ENCODE data around the gene UNC5B.

UNC5B gene

DNA sequence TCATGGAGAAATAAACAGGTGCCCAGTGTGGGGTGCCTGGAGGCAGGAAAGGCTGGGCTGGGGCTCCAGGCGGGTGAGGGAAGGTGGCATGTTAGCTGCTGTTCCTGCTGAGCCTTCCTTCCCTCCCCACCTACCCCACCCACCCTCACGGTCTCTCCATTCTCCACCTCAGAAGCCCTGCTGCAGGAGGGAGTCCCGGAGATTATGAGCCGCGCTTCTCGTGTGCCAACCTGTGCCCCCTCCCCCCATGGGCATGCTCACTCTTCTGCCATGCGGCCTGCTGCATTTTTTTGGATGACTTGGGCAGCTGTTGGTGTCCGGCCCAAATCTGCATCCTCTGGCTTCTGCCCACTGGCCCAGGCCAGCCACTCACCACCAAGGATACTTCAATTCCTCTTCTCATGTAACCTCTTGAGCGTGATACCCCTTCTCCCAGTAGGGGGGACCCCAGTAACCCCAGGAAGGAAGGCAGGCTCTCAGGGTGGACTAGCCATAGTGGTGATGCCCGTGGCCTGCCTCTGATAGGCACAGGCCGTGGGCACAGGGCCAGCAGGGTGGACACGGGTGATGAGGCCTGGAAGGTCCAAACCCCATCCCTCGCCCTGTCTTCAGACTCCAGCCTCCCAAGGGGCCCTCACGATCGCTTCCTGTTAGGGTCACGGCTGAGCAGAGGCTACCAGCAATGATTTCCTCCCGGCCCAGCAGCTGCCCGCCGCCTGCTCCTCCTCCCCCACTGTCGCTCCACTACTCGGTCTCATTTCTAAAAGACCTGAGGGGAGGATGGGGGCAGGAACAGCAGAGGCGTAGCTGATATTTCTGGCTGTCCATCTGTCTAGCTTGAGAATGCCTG lies 27.8 kb downstream of the UNC5B start:
- DNase-seq: no peak

DNA sequence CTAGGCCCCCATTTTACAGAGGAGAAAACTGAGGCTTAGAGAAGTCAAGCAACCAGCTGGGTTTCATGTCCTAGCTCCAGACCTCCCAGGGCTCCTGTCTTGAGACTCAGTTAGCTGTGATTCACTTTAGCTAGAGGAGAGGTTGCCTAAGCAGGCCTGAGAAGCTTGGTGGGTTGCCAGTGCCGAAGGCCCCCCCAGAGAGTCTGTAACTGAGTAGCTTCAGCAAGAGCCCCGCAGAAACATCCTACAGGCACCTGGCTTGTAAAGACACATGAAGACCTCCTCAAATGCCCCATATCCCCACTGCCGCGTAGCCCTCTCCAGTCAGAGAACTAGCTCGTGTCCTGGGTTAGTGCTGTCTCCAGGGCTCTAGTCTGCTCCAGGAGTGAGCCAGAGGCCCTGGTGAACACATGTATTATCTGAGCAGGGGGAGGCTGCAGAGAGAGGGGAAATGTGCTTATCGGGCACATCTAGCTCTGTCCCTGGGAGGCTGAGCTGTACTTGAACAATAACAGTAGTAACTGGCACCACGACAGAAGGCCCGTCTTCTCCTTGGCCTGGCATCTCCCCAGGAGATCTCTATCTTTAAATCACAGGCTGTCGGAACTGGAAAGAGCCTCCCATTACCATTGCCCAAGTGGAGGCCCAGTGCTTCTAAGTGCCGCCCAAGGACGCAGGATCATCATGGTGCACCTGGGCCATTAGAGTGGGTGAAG lies 28.9 kb downstream of the UNC5B start:
- DNase-seq: no peak

DNA sequence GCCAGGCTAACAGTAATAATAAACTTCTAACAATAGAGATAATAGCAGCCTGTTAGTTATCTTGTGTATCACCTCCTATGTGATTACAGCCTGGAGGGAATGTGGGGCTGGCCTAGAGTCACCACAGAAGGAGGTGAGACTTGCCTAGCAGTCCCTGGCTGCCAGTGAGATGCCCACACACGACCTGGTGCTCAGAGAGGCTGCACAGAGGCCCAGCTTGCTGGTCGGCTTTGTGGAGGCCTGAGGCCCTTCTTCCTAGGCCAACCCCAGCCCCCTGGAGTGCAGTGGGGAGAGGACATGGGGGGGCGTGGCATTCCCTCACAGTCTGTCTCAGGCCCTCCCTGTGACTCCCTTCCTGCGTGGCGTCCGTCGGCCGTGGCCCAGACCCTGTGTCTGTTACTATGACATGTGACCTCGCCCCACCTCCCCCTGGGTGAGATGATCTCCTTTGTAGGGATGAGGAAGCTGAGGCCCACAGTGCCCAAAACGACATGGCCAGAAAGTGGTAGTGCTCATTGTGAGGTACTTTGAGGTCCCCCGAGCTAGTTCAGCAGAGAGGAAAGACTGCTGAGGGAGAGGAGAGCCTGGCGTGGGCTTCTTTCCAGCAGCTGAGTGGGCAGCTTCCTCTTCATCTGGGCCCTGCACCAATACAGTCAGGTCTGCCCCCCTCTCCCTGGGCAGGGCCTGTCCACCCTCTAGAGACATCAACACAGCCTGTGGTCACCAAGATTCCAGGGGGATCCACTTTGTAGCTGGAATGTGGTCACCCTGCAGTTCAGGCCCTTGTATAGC lies 29.7 kb downstream of the UNC5B start:
- no peak for DNase-seq

DNA sequence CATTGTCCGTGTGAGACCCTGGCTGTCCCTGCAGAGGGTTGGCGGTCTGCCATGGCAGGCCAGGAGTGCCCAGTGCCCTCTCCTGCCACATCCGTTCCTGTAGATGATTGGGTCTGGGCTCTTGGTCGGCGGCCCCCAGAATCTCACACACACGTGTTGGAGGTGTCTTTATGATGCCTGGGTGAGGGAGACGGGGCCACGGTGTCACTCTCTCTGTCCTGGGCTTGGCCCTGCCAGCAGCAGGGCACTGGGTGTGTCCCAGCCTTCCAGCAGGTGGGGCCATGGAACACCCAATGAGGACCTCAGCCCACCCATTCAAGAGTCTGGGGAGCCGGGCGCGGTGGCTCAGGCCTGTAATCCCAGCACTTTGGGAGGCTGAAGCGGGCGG lies 30.2 kb downstream of the UNC5B start:
- DNase-seq: no peak

DNA sequence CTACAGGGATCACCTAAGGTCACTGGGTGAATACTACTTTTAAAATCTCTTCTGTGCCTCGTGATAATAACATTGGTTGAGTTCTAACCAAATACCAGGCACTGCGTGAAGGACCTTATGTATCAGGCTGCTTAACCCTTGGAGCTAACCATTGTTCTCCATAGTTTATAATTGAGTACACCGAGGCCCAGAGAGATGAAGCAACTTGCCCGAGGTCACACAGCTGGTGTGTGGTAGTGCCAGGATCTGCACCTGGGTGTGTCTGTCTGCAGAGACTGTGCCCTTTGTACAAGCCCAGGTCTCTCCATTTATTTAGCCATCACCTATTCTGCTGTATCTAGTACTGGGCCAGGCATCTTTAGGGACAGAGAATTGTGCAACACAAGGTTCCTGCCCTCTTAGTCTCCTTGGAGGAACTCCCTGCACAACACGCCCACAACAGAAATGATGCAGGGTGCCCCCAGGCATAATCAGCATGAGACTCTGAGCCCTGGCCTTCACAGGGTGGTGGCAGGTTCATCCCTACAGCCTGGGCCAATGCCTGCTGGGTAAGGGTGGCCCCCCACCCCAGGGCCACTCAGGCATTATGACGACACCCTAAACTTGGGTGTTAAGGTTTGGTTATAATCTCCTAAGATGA lies 31.5 kb downstream of the UNC5B start:
- DNase-seq: no peak

DNA sequence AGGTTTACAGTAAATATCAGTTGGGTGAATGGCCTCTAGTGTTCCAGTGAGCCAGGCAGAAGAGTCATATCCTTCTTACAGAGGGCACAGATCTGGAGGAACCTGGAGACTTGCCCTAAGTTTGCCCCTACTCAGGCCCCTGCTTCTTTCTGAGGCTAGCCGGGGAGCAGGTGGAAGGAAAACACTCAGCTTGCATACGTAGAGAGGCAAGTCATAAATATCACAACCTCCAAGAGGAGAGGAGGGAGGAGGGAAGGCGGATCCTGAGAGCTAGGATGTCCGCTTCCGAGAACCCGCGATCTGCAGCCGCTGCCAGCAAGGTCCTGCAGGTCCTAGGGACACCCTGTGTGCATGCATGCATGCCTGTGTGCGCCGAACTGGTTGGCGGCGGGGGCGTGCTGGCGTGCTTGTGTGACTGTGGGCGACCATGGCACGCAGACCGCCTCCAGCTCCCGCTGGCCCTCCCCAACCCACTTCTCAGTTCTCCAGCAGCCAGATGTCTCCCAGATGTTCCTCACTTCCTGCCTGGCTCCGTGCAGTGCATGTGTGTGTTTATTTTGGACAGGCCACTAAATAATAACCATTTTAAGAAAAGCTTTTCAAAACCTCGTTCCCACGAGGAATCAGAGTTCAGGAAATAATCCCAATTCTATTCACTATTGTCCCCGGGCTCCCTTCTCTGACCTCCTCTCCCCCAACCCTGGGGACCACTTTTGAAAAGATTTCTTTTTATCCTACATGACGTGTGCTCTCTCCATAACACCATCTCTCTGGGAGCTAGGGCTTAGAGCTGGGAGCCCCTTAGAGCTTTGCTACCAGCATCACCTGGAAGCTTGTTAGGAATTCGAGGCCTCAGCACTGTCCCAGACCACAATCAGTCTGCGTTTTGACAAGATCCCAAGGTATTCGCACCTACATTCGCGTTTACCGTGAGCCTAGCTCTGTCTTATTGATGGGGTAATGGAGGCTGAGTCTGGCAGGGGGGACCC lies 32.4 kb downstream of the UNC5B start:
- DNase-seq: peak; percentile 90

DNA sequence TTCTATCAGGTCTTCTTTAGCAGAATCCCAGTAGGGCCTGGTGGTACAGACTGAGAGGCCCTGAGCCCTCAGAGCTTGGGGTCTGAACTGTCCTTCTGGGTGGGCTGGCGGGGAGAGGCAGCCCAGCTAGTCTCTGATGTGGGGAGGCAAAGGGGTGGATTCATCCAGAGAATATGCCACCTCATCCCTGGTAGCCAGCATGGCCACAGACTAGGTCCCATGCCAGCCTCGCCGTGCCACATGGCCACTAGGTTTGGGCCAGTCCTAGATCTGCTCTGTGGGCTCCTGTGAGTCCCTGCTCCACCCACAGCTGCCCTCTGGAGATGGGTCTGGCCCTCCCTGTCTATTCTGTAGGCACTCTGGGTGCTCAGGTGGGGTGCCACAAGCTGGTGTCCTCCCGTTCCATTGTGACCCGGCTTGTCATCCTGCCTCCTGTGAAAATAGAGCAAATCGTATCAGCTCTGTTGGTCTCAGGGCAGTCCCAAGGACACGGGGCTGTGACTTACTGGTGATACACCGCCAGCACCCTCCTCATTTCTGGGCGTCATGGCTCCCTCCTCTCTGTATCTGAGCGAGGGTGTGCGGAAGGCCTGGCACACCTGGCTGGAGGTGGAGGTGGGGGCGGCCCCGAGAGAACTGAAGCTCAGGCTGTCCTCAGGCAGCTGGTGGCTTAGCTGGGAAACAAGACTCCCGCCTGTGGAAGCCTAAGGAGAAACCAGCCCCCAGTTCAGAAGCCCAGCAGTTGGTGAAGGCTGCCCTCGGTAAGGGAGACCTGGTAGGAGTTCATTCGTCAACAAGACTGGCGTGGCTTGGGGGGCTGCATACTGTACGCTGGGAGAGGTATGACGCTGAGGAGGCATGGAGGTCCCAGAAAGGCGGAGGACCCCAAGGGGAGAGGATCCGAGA lies 33.3 kb downstream of the UNC5B start:
- no peak for DNase-seq

DNA sequence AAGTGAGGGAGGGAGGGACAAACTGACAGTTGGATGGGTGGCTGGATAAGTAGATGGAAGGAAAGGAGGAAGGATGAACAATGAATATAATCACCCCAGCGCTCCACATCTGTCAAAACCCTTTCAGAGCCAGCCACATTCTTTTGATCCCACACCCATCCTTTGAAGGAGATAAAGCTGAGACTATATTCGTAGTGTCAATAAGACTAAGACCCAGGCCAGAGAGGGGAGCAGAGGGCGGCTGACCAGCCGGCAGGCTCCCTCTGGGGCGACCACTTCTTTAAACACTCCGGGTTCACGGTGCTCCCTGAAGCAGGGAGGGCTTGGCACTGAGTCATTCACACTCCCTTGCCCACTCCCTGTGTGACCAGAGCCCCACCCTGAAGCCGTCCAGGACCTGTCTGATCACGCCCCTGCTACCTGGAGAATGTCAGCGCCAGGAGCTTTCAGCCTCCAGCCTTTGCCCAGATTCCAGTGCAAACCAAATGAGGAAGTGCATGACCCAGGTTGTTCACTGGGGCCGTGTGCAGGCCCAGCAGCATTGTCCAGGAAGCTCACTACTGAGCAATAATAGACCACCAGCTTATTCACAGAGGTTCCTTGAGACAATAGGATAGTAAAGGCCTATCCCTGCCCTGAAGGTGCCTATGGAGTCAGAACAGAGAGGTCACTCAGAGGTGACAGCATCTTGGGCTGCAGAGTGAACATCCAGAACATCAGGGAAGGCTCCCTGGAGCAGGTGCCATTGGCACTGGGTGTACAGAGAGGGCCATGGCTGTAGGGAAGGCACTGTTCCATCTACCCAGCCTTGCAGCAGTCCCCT lies 34.4 kb downstream of the UNC5B start:
- DNase-seq: no peak

DNA sequence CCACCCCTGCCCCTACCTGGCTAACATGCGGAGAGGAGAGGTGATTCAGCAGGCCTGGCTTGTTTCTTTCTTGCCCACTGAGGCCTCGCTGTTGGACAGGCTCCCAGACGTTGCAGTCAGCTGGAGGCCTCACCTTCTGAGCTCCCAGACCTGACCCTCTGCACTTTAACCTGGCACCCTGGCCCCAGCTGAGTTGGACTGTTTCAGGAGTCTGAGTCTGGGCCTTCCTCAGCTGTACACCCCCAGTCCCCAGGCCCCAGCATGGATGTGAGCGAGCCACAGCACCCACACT lies 35.0 kb downstream of the UNC5B start:
- DNase-seq: no peak

DNA sequence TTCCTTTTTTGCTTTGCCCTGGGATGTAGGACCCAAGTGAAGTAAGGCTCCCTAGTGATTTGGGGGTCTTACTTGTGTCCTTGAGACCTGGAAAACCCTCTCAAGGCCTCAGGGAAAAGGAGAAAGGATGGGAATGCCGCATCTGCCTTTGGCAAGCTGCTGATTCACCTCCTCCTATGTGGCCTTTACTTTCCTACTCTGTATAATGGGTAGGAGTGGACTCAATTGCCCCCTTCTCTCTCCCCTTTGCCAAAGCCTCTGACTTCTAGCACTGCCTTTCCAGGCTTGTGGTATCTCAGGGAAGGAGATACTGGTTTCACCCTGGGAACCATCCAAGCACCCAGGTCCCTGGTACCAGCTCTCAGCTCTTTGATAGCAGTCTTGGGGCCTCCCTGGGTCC lies 35.4 kb downstream of the UNC5B start:
- DNase-seq: no peak

DNA sequence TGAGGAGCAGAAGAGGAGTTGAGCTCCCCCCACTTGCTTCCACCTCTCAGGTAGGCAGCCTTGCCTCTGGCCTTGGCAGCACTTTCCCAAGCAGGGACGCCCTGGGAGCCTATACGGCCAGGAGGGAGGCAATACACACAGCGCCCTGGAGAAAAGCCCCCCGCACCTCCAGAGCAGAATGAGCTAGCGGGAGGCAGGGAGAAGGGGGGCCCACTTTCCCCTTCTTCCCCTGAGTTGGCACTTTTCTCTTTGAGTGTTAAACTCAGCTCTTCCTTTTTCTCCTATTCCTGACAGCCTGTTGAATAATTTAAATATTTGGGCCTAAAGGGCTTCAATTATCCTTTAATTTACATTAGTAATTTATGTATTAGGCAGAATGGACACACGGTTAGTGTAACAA lies 35.8 kb downstream of the UNC5B start:
- DNase-seq: no peak

DNA sequence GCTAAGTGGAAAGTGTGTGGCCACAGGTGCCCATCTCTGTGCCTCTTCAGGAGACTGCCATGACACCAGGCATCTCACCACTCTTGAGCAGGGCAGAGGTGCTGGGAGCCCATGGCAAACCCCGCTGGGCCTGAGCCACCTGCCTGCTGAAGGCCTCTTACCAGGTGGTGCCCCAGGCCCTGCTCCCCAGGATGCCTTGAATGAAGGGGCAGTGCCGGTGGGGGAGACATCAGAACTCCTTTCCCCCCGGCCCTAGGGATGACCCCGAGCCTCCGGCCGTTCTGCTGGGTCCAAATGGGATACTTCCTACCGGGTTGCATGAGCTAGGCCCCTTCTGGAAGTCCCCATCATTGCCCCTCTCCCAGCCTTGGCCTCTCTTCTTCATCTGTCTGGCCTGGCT lies 37.6 kb downstream of the UNC5B start:
- no peak for DNase-seq

DNA sequence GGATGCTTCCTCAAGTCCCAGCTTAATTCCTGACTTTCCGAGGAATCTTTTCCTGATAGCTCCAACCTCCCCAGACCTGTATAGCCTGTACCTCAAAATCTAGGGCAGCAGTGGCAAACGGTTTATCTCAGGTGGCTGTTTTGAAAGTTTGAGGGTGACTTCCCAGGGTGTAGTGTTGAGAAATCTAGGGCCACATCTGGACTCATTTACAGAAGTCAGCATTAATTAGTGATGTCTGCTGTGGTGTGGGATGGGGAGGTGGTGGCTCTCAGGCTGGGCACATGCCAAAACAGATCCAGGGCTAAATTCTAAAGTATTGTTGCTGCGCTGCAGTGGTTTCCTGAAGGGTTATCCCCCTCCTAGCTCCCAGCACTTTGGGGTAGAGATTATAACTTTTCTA lies 38.0 kb downstream of the UNC5B start:
- DNase-seq: no peak

DNA sequence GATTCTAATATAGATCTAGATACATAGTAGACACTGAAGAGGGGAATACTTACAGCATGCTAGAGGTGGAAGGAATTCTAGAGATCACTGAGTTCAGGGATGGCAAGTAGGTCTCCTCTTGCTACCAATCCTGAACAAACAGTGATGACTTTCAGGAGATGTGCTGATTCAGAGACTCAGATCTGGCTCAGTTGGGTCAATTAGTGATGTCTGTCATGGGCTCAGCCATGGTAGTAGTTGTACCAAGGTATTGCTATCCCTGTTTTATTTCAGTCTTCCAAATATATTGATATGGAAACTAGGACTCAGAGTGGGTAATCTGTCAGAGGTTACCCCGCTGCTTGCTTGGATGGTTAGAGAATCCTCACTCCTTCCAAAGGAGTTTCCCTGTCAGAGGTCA lies 38.5 kb downstream of the UNC5B start:
- DNase-seq: no peak

DNA sequence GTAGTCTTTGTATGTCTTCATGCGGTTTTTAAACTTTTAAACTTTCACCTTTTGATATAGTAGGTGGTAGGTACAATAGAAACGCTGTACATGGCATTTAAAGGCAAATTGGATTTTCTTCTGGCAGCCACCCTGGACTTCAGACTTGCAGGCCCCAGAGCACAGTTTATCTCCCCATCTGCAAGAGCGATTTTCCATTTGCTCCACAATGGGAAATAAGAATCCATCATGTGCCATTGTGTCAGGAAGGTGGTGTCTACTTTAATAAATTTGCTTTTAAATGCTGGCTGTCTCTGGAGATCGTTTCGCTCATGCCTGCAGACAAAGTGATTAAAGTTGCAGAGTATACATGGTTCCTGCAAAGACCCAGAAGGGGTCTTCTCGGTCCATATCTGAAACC lies 38.9 kb downstream of the UNC5B start:
- DNase-seq: no peak

DNA sequence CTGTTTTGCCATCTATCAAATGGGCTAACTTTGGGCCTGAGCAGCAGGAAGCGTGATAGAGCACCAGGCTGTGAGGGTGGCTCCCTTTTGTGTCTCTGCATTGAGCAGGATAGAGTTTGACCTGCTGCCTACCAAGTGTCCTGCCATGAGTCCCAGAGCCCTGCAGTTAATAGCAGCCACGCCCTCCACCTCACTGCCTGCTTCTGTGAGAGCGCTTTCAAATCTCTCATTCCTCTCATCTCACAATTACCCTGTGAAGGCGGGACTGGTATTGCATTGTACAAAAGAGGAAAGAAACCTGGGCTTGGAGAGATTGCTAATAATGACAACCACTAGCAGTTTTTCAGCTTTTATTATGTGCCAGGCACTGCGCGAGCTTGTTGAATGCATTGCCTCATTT lies 39.9 kb downstream of the UNC5B start:
- no peak for DNase-seq

DNA sequence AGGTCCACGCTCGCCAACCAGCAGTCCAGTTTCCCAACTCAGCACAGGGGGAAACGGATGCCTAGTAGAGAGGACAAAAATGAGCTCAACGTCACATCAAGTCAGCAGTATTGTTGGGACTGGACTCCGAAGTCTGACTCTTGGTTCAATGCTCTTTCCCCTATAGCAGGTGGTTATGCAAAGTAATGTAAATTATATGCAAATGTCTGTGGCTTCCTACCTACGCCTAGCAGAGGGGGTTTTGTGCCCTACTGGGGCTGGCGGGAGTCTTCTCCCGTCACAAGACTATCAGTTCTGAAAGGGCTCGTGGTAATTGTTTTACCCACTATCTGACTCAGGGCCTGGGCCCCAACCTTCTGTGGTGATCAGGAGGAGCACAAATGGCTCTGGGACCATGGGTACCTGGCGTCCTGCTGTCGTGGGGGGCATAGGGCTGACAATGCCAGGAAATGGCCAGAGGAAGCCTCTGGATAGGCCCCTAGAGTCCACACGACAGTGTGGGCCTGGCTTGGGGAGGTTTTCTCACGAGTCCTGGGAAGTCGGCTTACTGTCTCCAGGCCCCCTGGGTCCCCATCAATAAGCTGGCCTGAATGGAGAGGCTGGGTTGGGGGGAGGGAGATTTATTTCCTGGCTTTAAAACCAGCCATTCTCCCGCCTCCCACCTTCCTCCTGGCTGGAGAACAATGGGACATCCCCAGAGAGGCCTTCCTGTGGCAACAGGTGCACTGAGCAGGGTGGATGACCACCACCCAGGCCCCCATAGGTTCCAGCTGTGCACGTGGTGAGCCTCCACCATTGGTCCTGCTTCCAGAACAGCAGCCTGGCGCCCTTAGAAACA lies 41.8 kb downstream of the UNC5B start:
- DNase-seq: no peak

DNA sequence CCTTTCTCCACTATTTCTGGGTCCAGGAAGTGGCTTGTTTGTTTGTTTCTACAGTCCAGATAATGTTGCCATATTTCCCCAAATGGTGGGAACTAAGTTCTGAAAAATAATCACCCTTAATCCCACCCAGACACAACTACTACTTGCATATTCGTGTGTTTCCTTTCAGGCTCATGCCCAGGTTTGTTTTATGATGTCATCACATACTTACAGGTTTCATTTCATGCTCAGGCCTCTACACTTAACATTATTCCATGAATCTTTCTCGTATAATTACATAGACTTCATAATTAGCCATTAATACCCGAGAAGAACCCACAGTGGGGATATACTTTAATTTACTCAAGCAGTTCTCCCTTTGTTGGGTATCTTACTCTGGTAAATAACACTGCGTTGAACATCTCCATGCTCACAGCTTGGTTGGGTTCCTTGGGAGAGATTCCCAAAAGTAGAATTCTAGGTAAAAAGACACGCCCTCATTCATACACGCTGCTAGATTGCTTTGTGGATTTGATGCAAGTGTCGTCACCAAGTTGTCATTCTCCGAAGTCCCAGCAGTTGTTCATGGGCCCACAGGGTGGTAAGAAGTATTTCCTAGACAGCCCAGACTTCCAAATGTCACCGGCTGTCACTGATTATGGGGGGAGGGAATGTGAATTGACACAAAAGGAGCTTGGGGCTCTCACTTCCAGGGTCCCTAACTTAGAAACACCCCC lies 42.6 kb downstream of the UNC5B start:
- no peak for DNase-seq

DNA sequence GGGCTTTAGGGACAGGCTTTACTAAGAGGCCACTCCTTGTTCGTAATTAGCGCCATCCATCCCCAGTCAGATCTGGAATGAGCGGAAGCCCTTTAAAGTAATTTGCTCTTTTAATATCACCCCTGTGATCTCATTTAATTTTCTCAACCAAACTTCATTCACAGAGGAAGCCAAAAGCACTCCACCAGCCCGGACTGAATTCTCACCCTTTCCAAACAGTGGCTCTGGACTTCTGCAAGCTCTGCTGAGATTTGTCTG lies 43.1 kb downstream of the UNC5B start:
- DNase-seq: no peak

All from right forelimb (tissue), 1 donor.